NCI-H446 (cell line): ENCODE data around the gene IQSEC3.

Experiments
- DNase-seq, 2 experiments: peaks; one replicate each; lab custom pipeline; 2025; lab: John Stamatoyannopoulos, UW

Gene IQSEC3

GRCh38 chr12:197911-198695 lies 131.5 kb downstream of the IQSEC3 start:
- DNase-seq: no peak

DNA sequence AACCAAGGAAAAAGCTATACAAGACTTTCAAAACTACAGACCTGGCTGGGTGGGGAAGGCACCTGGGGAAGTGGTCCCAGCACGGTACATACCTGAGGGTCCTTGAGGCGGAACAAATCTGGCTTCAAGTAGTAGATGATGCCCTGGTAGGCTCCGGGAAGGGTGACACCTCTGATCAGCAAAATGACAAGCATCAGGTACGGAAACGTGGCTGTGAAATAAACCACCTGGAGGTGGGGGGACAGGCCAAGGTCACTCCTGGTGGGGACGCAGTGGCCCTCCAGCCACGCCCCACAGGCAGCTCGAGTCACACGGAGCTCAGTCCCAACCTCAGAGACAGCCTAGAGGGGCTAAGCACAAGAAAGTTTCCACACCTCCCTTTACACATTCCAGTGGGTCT lies 132.1 kb downstream of the IQSEC3 start:
- no peak for DNase-seq

DNA sequence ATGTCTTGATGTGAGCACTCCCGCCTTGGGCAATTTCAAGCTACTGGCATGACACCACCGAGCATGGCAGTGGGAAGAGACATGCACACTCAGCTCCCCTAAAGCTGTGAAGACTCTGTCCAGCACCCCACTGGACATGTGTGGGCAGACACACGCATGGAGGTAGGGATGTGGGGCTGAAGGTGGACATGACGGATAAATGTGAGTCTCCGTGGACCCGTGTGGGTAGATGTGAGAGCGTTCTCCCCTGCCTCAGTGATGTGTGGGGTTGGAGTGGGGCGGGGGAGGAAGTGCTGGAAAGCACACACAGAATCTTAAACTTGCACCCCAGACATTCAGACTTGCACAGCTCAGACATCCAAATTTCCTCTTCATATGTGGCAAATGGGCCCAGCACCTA lies 134.8 kb downstream of the IQSEC3 start:
- no peak for DNase-seq

- DNase-seq: no peak
These were observed 135.6 kb downstream of the IQSEC3 start for GRCh38 chr12:202081-202731.

DNA sequence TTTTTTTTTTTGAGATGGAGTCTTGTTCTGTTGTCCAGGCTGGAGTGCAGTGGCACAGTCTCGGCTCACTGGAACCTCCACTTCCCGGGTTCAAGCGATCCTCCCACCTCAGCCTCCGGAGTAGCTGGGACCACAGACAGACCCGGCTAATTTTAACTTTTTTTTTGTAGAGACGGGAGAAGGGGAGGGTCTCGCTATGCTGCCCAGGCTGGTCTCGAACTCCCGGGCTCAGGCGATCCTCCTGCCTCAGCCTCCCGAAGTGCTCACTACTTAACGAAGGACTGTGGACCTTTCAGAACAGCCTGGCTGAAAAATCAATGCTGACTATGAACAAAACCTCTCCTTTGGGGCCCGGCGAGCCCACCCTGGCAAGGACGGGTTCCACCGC lies 136.5 kb downstream of the IQSEC3 start:
- DNase-seq: no peak

- DNase-seq: no peak
These were observed 137.1 kb downstream of the IQSEC3 start for GRCh38 chr12:203462-204260.

GRCh38 chr12:204261-204678 lies 137.7 kb downstream of the IQSEC3 start:
- no peak for DNase-seq

DNA sequence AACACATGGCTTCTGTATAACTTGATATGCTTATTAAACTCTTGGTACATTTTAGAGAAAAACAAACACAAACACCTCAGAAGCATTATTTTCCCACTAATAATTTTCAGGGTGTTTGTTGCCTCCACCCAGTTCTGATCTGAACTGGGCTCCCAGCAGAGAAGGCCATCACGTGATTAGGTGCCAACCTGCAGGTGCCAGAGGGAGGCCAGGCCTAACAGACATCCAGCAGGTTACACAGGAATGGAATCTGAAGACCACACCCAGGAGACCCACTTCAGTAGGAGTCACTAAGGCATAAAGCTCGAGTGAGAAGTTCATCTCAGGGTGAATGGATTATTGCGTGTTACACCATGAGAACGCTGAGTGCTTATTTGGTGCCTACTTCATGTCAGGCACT lies 138.5 kb downstream of the IQSEC3 start:
- no peak for DNase-seq

DNA sequence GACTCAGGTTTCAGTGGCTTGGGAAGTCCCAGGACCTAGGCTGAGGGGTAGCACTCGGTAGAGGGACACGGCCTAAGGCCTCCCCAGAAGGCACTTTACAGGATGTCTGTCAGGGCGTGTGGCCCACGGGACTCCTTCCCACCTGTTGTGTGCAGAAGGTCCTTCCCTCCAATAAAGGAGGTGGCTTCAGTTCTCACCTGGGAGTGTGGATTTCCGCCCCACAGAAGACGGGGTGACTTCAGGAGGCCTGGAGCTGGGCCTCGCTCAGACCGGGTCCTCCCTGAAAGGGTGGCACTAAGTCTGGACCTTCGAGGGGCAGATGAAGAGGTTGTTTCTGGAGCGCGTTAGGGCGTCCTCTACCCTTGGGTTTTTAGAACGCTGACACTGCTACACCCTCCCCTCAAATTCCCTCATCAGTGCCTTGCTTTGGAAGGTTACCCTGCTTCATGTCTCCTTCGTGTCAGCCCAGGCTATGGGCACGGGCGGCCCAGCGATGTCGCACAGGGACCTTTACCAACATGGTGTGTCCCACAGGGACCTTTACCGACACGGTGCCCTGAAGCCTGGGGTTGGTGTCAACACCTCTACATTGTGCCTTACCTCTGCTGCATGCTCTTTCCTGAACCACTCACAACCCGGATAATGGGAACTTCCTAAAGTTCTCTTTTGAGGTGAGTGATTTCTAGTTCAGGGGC lies 140.3 kb downstream of the IQSEC3 start:
- DNase-seq: no peak

- DNase-seq: no peak
These were observed 141.2 kb downstream of the IQSEC3 start for GRCh38 chr12:207804-208203.

- no peak for DNase-seq
These were observed 142.2 kb downstream of the IQSEC3 start for GRCh38 chr12:208813-209212.

GRCh38 chr12:209246-209645 lies 142.7 kb downstream of the IQSEC3 start:
- no peak for DNase-seq

DNA sequence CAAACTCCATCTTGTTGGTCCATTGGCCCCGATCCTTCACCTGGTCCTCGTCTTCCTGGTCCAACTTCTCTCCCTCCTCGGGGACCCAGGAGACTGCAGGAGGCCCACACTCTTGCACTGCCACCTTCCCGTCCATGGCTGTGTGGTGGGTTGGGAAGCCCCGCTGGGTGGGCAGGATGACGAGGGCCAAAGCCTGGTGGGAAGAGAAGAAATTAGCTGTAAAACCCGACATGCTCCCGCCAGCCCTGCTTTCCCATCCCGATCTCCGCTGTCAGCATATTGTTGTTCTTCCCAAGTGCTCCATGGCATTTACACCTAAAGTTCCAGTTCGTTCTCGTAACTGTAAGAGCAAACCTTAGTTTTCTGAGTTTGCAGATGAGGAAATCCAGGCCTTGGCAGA lies 143.3 kb downstream of the IQSEC3 start:
- no peak for DNase-seq

DNA sequence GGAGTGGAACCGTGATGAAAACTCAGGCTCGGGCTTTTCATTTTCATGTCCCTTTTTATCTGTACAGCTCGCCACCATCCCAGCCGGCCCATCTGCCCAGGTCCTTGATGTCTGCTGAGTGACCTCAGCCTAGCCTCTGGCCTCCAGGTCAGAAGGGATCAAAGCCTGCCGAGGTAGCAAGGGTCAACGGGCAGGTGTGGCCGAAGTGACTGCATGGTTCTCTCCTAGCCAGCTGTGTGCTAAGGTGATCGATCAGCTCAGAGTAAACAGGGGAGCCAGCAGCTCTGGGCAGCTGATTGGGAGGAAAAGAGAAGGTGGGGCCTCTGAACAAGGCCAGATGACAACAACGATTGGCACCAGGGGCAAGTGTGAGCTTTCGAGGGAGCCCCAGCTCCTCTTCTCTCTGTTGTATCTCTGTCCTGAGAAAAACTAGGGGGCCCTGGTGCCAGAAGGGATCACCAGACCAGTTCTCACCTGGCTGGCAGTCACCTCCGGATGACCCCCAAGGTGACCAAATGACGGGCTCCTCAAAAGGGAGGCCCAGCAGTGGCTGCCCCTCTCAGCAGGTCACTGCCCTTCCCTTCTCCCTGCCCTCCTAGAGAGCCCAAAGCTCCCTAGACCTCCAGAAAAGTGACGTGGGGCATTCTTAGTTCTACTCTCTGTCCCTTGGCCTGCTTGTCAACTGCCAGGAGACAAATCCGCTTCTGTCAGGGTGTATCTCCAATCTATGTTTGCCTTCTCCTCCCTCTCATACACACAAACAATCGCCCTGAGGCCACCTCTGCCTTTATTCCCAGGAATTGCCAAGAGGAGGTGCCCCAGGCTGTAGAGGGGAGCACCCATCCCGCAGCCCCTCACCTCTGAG lies 143.9 kb downstream of the IQSEC3 start:
- no peak for DNase-seq

GRCh38 chr12:211142-211465 lies 144.5 kb downstream of the IQSEC3 start:
- no peak for DNase-seq

GRCh38 chr12:211639-212414 lies 145.3 kb downstream of the IQSEC3 start:
- DNase-seq: no peak

GRCh38 chr12:212415-212714 lies 145.8 kb downstream of the IQSEC3 start:
- no peak for DNase-seq

DNA sequence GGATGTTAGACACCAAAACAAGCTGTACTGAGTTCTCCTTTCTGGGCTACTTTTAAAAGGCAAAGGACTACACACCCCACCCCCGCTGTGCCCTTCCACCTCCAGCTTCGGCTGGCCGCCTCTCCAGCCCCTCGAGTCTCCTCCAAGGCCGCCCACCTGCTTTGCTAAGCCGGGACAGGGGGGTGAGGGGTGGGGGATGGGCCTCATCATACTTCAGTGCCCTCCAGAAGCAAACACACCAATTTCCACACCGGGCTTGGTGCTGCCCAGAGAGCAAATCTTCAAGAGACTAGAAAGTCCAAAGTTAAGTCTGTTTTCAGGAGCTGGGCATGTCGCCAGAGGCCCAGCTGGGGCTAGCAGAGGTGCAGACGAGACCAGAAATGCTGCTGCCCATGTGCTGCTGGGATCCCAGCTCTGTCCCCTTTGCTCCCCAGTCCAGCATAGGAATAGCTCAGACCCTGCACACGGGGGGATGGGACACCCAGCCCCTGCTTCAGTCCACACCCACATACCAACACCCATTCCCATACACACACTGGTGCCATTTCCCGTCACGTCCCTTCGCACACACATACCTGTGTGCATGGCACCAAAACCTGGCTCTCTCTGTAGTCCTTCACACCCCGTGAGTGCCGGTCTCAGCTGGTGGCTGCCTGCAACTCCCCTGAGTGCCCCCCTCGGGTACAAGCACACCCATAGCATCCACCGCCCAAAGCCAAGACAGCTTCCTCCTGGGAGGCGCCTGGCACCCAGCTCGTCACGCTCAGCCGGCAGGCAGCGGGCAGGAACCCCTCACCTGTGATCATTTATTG lies 146.4 kb downstream of the IQSEC3 start:
- peak in 1 of 2 experiments; percentile 23 for DNase-seq

DNA sequence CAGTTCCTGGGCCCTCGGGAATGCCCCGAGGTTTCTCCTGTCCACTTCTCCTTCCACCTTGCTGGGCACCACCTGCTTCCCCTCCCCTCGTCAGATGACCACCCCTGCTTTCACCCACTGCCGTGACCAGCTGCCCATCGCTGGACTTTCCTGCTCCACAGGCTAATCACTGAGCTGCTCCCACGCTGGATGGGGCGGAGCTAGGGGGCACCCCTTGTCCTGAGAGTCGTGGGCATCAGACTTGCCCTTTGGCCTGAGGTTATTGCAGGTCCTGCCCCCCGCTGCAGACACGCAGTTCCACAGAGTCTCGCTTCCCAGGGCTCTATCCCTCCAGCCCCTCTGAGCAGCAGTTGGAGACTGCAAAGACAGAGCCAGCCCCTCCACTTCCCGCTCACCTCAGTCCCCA lies 147.0 kb downstream of the IQSEC3 start:
- no peak for DNase-seq
